ENCODE measurements around the gene MIB2. TPM values are rescaled to one million over a fixed set of nuclear protein-coding genes. Genes with fewer than 3 reads are reported as not detected.

The MIB2 gene
- total and polyA plus RNA-seq, 8 donors = 21.5 to 871 (median 137) TPM

DNA sequence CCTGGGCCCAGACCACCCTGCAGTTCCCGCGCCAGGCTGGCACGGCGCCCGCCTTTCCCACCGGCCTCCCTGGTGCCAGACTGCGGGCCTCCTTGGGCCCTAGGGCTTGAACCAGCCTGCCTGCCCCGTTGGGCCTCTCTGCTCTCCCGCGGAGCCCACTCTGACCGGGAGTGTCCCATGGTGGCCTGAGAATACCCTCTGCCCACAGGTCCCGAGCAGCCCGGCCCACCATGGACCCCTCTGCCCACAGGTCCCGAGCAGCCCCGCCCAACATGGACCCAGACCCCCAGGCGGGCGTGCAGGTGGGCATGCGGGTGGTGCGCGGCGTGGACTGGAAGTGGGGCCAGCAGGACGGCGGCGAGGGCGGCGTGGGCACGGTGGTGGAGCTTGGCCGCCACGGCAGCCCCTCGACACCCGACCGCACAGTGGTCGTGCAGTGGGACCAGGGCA, 7.9 kb downstream of the MIB2 start:
- 93 to 97% (median 95%) methylated on average over 10 to 33 of the region's 33 CpGs for WGBS, 5 donors
- TF ChIP-seq POLR2AphosphoS5 (IDR thresholded peaks at IDR 0.05) (no peak), POLR2A (IDR thresholded peaks at IDR 0.05) (no peak), EP300 (IDR thresholded peaks at IDR 0.05) (no peak)
- TF ChIP-seq, protein P1, sequence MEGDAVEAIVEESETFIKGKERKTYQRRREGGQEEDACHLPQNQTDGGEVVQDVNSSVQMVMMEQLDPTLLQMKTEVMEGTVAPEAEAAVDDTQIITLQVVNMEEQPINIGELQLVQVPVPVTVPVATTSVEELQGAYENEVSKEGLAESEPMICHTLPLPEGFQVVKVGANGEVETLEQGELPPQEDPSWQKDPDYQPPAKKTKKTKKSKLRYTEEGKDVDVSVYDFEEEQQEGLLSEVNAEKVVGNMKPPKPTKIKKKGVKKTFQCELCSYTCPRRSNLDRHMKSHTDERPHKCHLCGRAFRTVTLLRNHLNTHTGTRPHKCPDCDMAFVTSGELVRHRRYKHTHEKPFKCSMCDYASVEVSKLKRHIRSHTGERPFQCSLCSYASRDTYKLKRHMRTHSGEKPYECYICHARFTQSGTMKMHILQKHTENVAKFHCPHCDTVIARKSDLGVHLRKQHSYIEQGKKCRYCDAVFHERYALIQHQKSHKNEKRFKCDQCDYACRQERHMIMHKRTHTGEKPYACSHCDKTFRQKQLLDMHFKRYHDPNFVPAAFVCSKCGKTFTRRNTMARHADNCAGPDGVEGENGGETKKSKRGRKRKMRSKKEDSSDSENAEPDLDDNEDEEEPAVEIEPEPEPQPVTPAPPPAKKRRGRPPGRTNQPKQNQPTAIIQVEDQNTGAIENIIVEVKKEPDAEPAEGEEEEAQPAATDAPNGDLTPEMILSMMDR (IDR thresholded peaks at IDR 0.05) = no peak

DNA sequence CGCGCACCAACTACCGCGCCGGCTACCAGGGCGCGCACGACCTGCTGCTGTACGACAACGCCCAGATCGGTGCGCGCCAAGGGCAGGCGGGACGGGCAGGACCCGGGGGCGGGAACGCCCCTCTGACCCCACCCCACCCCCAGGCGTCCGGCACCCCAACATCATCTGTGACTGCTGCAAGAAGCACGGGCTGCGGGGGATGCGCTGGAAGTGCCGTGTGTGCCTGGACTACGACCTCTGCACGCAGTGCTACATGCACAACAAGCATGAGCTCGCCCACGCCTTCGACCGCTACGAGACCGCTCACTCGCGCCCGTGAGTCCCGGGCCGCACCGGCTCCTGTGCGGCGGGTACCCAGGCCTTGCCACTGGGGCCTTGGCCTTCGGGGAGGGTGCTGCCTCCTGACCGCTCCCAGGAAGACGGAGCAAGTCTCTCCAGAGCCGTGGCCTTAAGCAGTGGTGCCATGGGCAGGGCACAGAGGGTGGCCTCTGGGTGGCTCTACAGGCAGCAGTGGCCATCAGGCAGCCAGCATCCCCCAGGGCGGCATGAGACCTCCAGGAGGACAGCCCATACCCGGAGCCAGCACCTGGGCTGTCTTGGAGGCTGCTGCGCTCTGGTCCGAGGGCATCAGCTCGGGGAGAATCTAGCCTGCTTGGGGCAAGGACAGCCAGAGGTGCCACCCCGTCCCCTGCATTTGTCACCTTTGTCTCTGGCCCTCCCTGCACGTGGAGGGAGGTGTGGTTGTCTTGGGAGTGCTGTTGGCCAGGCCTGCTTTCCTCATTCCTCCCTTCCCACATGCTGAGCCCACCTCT, 8.5 kb downstream of the MIB2 start:
- no peak for TF ChIP-seq POLR2A (IDR thresholded peaks at IDR 0.05)
- TF ChIP-seq POLR2AphosphoS5 (IDR thresholded peaks at IDR 0.05) = no peak
- no peak for TF ChIP-seq EP300 (IDR thresholded peaks at IDR 0.05)
- TF ChIP-seq, protein P1 (IDR thresholded peaks at IDR 0.05) = no peak
- 89 to 95% (median 90%) methylated on average over 20 to 51 of the region's 51 CpGs for WGBS, 5 donors
- peaks cover 0 to 46% (median 41%) of the 10 kb centered on the region in 4 donors for H3K36me3 ChIP-seq
- no peaks in the 10 kb centered on the region for H3K9me3 ChIP-seq
- intact Hi-C loops (cut with DNase I; ENCODE audit: low total_unique reads) = no loop called here
- H3K27me3 ChIP-seq = peaks cover 0 to 5% (median 0%) of the 10 kb centered on the region in 3 donors
- no peak overlapping the region for H3K27ac ChIP-seq
- H3K4me1 ChIP-seq = peaks cover 8 to 40% (median 28%) of the 10 kb centered on the region in 4 donors
- no peak overlapping the region for H3K4me3 ChIP-seq
- no peak for DNase-seq

More for the DNA sequence above, 7.9 kb downstream of the MIB2 start:
- Histone ChIP-seq H3K27ac (peak overlapping the region in 2 of 5 donors; percentile 8 to 75), H3K36me3 (peaks cover 0 to 46% (median 39%) of the 10 kb centered on the region in 4 donors), H3K9me3 (no peaks in the 10 kb centered on the region), H3K4me1 (peaks cover 8 to 45% (median 32%) of the 10 kb centered on the region in 4 donors), H3K4me3 (no peak overlapping the region), H3K27me3 (no peaks in the 10 kb centered on the region)
- intact Hi-C loops (cut with DNase I; ENCODE audit: low total_unique reads) = no loop called here
- no peak for DNase-seq

DNA sequence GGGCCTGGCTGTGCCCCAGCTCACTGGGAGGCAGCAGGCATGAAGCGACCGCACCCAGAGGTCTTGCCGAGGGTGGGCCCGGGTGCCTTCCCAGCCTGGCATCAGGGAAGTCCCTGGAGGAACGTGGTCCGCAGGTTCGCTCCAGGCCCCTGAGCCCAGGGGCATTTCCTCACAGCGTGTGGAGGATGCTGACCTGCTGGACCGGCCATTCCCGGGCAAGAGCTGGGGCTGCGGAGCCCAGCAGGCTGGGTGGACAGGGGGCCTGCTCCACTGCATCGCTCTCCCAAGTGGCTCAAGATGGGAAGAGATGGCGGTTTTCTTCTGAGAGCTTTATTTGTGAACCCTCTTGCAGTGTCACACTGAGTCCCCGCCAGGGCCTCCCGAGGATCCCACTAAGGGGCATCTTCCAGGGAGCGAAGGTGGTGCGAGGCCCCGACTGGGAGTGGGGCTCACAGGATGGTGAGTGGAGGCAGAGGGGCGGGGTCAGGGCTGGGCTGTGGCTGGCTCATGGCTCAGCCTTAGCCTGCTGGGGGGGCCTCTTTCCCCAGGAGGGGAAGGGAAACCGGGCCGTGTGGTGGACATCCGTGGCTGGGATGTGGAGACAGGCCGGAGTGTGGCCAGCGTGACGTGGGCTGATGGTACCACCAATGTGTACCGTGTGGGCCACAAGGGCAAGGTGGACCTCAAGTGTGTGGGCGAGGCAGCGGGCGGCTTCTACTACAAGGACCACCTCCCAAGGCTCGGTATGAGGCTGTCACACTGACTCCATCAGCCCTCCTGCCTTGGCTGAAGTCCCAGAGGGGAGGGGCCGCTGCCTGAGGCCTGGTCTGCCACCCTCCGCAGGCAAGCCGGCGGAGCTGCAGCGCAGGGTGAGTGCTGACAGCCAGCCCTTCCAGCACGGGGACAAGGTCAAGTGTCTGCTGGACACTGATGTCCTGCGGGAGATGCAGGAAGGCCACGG, 9.4 kb downstream of the MIB2 start:
- H3K27me3 ChIP-seq = peaks cover 0 to 14% (median 0%) of the 10 kb centered on the region in 3 donors
- 81 to 85% (median 83%) methylated on average over 24 to 38 of the region's 38 CpGs for WGBS, 5 donors
- H3K9me3 ChIP-seq = no peaks in the 10 kb centered on the region
- DNase-seq = peak in 1 of 2 donors; percentile 61
- intact Hi-C loops (cut with DNase I; ENCODE audit: low total_unique reads) = no loop called here
- no peak for TF ChIP-seq POLR2AphosphoS5 (IDR thresholded peaks at IDR 0.05)
- TF ChIP-seq, protein P1 (IDR thresholded peaks at IDR 0.05) = no peak
- TF ChIP-seq POLR2A (IDR thresholded peaks at IDR 0.05) = no peak
- no peak for TF ChIP-seq EP300 (IDR thresholded peaks at IDR 0.05)
- peaks cover 4 to 51% (median 44%) of the 10 kb centered on the region in 4 donors for H3K36me3 ChIP-seq
- no peak overlapping the region for H3K27ac ChIP-seq
- peaks cover 8 to 41% (median 27%) of the 10 kb centered on the region in 4 donors for H3K4me1 ChIP-seq
- H3K4me3 ChIP-seq = no peak overlapping the region

GRCh38 chr1:1625404-1625775, 10.1 kb downstream of the MIB2 start:
- intact Hi-C loops (cut with DNase I; ENCODE audit: low total_unique reads) = no loop called here
- TF ChIP-seq, protein P1 (IDR thresholded peaks at IDR 0.05) = no peak
- no peak for TF ChIP-seq POLR2A (IDR thresholded peaks at IDR 0.05)
- no peak for TF ChIP-seq POLR2AphosphoS5 (IDR thresholded peaks at IDR 0.05)
- TF ChIP-seq EP300 (IDR thresholded peaks at IDR 0.05) = no peak
- H3K36me3 ChIP-seq = peaks cover 4 to 51% (median 44%) of the 10 kb centered on the region in 4 donors
- H3K9me3 ChIP-seq = no peaks in the 10 kb centered on the region
- peaks cover 0 to 21% (median 5%) of the 10 kb centered on the region in 3 donors for H3K27me3 ChIP-seq
- 89 to 95% (median 94%) methylated on average over 23 to 28 of the region's 28 CpGs for WGBS, 5 donors
- H3K4me1 ChIP-seq = peaks cover 11 to 43% (median 29%) of the 10 kb centered on the region in 4 donors
- H3K27ac ChIP-seq = no peak overlapping the region
- no peak overlapping the region for H3K4me3 ChIP-seq
- DNase-seq = no peak

All from stomach (tissue), 9 donors.